ENCODE measurements around the gene SDK1. TPM values are rescaled to one million over a fixed set of nuclear protein-coding genes. Genes with fewer than 3 reads are reported as not detected.

Gene SDK1
- total RNA-seq, 1 donor from 2014 or later, result 225 TPM

GRCh38 chr7:4135301-4135700 is 834.2 kb downstream of the SDK1 start:
- peaks cover 25% of the 10 kb centered on the region for H3K9me3 Mint-ChIP-seq (ENCODE audit: unreplicated experiment)
- peaks cover 44% of the 10 kb centered on the region for H3K4me1 Mint-ChIP-seq (ENCODE audit: low read depth, unreplicated experiment)
- peaks cover 12% of the 10 kb centered on the region for H3K36me3 Mint-ChIP-seq (ENCODE audit: unreplicated experiment)
- H3K27me3 Mint-ChIP-seq (ENCODE audit: unreplicated experiment), result peaks cover 20% of the 10 kb centered on the region
- no peak overlapping the region for H3K4me3 Mint-ChIP-seq (ENCODE audit: unreplicated experiment)
- no peak for DNase-seq
- TF ChIP-seq, protein P1, sequence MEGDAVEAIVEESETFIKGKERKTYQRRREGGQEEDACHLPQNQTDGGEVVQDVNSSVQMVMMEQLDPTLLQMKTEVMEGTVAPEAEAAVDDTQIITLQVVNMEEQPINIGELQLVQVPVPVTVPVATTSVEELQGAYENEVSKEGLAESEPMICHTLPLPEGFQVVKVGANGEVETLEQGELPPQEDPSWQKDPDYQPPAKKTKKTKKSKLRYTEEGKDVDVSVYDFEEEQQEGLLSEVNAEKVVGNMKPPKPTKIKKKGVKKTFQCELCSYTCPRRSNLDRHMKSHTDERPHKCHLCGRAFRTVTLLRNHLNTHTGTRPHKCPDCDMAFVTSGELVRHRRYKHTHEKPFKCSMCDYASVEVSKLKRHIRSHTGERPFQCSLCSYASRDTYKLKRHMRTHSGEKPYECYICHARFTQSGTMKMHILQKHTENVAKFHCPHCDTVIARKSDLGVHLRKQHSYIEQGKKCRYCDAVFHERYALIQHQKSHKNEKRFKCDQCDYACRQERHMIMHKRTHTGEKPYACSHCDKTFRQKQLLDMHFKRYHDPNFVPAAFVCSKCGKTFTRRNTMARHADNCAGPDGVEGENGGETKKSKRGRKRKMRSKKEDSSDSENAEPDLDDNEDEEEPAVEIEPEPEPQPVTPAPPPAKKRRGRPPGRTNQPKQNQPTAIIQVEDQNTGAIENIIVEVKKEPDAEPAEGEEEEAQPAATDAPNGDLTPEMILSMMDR (IDR thresholded peaks at IDR 0.05; ENCODE audit: partially characterized antibody, unreplicated experiment), result no peak
- H3K27ac Mint-ChIP-seq (ENCODE audit: unreplicated experiment), result peak overlapping the region; percentile 68

DNA sequence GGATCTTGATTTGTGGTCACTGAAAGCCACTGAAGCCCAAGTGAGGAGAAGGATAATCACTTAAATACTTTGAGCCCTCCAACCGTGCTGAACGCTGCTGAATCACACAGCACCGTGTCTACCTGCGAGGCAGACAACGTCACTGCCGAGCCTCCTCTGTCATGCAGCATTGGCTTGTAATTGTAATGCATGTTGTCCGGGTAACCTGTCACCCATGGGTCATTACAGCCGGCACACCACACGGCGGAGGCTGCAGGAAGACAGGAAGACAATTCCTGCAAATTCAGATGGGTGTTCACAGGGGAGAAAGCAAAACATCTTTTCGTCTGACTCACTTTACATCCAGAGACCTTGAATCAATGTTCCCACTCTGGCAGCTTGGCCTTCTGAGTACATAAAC is 835.0 kb downstream of the SDK1 start:
- no peak overlapping the region for H3K4me3 Mint-ChIP-seq (ENCODE audit: unreplicated experiment)
- peaks cover 43% of the 10 kb centered on the region for H3K4me1 Mint-ChIP-seq (ENCODE audit: low read depth, unreplicated experiment)
- TF ChIP-seq, protein P1 (IDR thresholded peaks at IDR 0.05; ENCODE audit: partially characterized antibody, unreplicated experiment), result no peak
- peaks cover 25% of the 10 kb centered on the region for H3K9me3 Mint-ChIP-seq (ENCODE audit: unreplicated experiment)
- H3K36me3 Mint-ChIP-seq (ENCODE audit: unreplicated experiment), result peaks cover 12% of the 10 kb centered on the region
- peaks cover 19% of the 10 kb centered on the region for H3K27me3 Mint-ChIP-seq (ENCODE audit: unreplicated experiment)
- peak overlapping the region; percentile 68 for H3K27ac Mint-ChIP-seq (ENCODE audit: unreplicated experiment)
- DNase-seq, result no peak

DNA sequence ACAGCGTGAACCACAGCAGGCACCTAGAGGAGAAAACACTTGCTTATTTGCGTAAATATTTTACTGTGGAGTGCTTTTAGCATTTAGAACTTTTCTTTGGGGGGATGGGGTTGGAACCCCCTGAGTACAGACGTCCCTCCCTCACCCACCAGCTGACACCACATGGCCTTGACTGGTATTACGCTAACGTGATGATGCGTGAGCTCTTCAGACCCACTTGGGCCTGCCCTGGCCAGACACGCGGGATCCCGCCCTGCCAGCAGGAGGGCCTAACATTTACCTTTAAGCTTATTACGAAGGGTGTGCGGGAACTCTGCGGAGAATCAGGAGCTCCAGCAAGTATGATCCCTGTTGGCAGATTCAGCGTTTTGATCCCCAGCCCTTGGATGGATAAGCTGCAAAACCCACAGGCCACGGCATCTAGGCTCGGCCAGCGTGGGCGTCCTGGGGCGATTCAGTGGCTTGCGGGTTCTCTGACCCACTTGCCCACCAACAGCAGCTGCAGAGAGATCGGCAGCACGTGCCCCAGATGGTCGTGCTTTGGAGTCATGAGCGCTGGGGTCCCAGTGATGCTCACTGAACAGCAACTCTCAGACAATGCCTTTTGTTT is 835.6 kb downstream of the SDK1 start:
- H3K4me1 Mint-ChIP-seq (ENCODE audit: low read depth, unreplicated experiment), result peaks cover 40% of the 10 kb centered on the region
- peaks cover 24% of the 10 kb centered on the region for H3K9me3 Mint-ChIP-seq (ENCODE audit: unreplicated experiment)
- H3K36me3 Mint-ChIP-seq (ENCODE audit: unreplicated experiment), result peaks cover 12% of the 10 kb centered on the region
- H3K27me3 Mint-ChIP-seq (ENCODE audit: unreplicated experiment), result peaks cover 22% of the 10 kb centered on the region
- H3K27ac Mint-ChIP-seq (ENCODE audit: unreplicated experiment), result peak overlapping the region; percentile 68
- TF ChIP-seq, protein P1 (IDR thresholded peaks at IDR 0.05; ENCODE audit: partially characterized antibody, unreplicated experiment), result peak; percentile 32
- H3K4me3 Mint-ChIP-seq (ENCODE audit: unreplicated experiment), result no peak overlapping the region
- no peak for DNase-seq

DNA sequence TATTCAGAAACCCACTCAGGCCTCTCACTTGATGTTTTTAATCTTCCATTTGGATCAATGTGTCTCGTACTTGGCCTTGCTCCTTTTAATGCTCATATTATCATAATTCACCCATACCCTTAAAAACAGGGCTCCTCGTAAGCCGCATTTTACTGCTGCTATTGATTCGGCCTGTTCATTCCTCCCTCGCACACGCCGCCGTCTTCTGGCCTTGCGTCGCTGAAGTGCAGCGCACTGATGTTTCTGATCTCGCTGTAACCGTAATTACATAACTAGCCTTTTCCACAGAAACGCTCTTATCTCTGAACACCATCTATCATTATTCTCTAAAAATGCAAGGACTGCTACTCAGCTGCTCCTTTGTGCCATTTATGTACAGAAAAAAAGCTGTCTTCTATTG is 836.5 kb downstream of the SDK1 start:
- peaks cover 26% of the 10 kb centered on the region for H3K9me3 Mint-ChIP-seq (ENCODE audit: unreplicated experiment)
- peak overlapping the region; percentile 64 for H3K27ac Mint-ChIP-seq (ENCODE audit: unreplicated experiment)
- H3K4me1 Mint-ChIP-seq (ENCODE audit: low read depth, unreplicated experiment), result peaks cover 40% of the 10 kb centered on the region
- peaks cover 12% of the 10 kb centered on the region for H3K36me3 Mint-ChIP-seq (ENCODE audit: unreplicated experiment)
- DNase-seq, result no peak
- TF ChIP-seq, protein P1 (IDR thresholded peaks at IDR 0.05; ENCODE audit: partially characterized antibody, unreplicated experiment), result no peak
- H3K4me3 Mint-ChIP-seq (ENCODE audit: unreplicated experiment), result peak overlapping the region; percentile 22
- H3K27me3 Mint-ChIP-seq (ENCODE audit: unreplicated experiment), result peaks cover 24% of the 10 kb centered on the region

DNA sequence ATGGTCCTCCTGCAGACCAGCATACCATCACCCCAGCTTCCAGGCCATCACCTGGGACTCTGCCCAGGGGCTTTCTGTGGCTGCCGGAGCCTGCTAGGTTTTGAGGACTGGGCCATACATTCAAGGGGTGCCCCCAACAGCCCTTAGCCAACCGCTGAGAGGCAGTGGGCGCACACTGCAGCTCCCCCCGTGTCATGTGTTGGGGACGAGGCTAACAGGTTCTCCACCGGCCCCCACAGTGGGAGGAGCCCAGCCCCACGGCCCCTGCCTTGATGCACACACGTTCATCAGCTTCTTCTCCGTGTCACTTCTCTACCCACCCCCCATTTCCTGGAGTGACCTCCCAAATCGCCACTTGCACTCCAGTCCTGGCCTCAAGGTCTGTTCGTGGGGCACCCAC is 837.8 kb downstream of the SDK1 start:
- Mint-ChIP-seq H3K36me3 (ENCODE audit: unreplicated experiment) (peaks cover 4% of the 10 kb centered on the region), H3K27ac (ENCODE audit: unreplicated experiment) (no peak overlapping the region), H3K9me3 (ENCODE audit: unreplicated experiment) (peaks cover 23% of the 10 kb centered on the region), H3K4me1 (ENCODE audit: low read depth, unreplicated experiment) (peaks cover 44% of the 10 kb centered on the region), H3K27me3 (ENCODE audit: unreplicated experiment) (peaks cover 25% of the 10 kb centered on the region), H3K4me3 (ENCODE audit: unreplicated experiment) (no peak overlapping the region)
- no peak for DNase-seq
- TF ChIP-seq, protein P1 (IDR thresholded peaks at IDR 0.05; ENCODE audit: partially characterized antibody, unreplicated experiment), result no peak
